ENCODE results near the gene C19orf47.

C19orf47 gene

GRCh38 chr19:40277356-40278059 is 70.7 kb downstream of the C19orf47 start:
- Histone ChIP-seq H3K4me1 (ENCODE audit: control insufficient read depth, low read depth, low read length) (no peaks in the 10 kb centered on the region), H3K27ac (ENCODE audit: low read length) (no peak overlapping the region), H3K9ac (ENCODE audit: low read length) (no peak overlapping the region), H3K36me3 (ENCODE audit: control insufficient read depth, low read depth, low read length) (peaks cover 2% of the 10 kb centered on the region), H3K9me3 (ENCODE audit: control insufficient read depth, low read depth, low read length) (no peaks in the 10 kb centered on the region), H3K4me3 (ENCODE audit: low read length) (no peak overlapping the region), H3K27me3 (ENCODE audit: control insufficient read depth, insufficient read depth, low read length) (no peaks in the 10 kb centered on the region)

DNA sequence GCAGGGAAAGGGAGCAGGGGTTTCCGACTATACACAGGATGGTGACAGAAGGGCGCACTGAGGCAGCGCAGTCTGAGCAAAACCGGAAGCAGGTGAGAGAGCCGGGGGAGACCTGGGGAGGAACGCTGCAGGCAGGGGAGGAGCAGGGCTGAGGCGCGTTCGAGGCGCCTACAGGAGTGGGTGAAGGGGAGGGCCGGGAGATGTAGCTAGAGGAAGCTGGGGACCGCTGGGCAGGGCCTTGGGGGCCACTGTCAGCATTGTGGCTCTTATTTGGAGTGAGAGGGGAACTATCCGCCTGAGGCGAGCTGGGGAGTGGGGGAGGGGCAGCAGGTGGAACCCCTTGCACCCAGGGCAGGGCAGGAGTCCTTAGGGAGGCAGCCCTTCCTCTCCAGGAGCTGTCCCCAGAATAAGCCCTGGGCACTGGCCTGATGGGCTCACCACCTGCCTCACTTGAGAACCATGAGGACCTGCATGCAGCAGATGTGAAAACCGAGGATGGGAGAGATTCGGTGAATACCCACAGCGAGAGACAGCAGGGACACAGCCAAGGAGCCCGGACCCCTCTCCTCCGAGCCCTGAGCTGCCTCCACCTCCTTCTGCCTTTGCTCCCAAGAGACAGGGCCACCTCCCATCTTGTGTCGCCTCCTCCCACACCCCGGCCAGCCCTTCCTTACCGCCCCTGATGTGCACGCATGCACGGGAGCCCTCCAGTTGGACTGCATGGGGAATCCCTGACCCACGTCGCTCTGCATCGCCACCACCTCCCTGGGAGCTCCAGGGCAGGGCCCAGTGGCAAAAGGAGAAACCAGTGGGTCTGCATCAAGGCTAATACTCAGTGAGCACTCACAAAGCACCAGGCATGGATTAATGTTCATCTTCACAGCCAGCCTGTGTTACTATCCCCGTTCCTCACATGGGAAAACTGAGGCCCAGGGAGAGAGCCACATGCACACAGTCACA is 73.3 kb downstream of the C19orf47 start:
- H3K27me3 ChIP-seq (ENCODE audit: control insufficient read depth, insufficient read depth, low read length): no peaks in the 10 kb centered on the region
- H3K4me3 ChIP-seq (ENCODE audit: low read length): no peak overlapping the region
- no peak overlapping the region for H3K9ac ChIP-seq (ENCODE audit: low read length)
- H3K4me1 ChIP-seq (ENCODE audit: control insufficient read depth, low read depth, low read length): no peaks in the 10 kb centered on the region
- no peak overlapping the region for H3K27ac ChIP-seq (ENCODE audit: low read length)
- peaks cover 5% of the 10 kb centered on the region for H3K36me3 ChIP-seq (ENCODE audit: control insufficient read depth, low read depth, low read length)
- H3K9me3 ChIP-seq (ENCODE audit: control insufficient read depth, low read depth, low read length): no peaks in the 10 kb centered on the region

GRCh38 chr19:40273469-40274360 is 74.5 kb downstream of the C19orf47 start:
- H3K36me3 ChIP-seq (ENCODE audit: control insufficient read depth, low read depth, low read length): peaks cover 5% of the 10 kb centered on the region
- H3K4me3 ChIP-seq (ENCODE audit: low read length): no peak overlapping the region
- H3K9ac ChIP-seq (ENCODE audit: low read length): no peak overlapping the region
- H3K27me3 ChIP-seq (ENCODE audit: control insufficient read depth, insufficient read depth, low read length): no peaks in the 10 kb centered on the region
- no peaks in the 10 kb centered on the region for H3K4me1 ChIP-seq (ENCODE audit: control insufficient read depth, low read depth, low read length)
- H3K9me3 ChIP-seq (ENCODE audit: control insufficient read depth, low read depth, low read length): no peaks in the 10 kb centered on the region
- no peak overlapping the region for H3K27ac ChIP-seq (ENCODE audit: low read length)

- Histone ChIP-seq H3K27me3 (ENCODE audit: control insufficient read depth, insufficient read depth, low read length) (no peaks in the 10 kb centered on the region), H3K36me3 (ENCODE audit: control insufficient read depth, low read depth, low read length) (peaks cover 5% of the 10 kb centered on the region), H3K27ac (ENCODE audit: low read length) (no peak overlapping the region), H3K4me3 (ENCODE audit: low read length) (no peak overlapping the region), H3K9ac (ENCODE audit: low read length) (no peak overlapping the region), H3K4me1 (ENCODE audit: control insufficient read depth, low read depth, low read length) (no peaks in the 10 kb centered on the region), H3K9me3 (ENCODE audit: control insufficient read depth, low read depth, low read length) (no peaks in the 10 kb centered on the region)
Measured at GRCh38 chr19:40272261-40272660, 75.9 kb downstream of the C19orf47 start.

DNA sequence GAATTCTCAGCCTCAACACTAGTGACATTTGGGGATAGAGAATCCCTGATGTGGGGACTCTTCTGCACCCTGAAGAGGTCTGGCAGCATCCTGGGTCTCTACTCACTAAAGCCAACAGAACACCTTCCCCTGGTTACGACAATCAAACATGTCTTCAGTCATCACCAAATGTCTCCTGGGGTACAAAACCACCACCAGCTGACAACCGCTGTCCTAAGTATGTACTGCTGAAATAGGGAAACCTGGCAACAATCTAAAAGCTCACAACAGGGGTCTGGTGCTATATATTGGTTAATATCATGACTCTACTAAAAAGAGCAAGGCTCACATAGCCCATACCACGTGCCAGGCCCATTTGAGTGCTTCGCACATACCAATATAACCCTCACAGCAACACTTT is 76.5 kb downstream of the C19orf47 start:
- peaks cover 5% of the 10 kb centered on the region for H3K36me3 ChIP-seq (ENCODE audit: control insufficient read depth, low read depth, low read length)
- no peaks in the 10 kb centered on the region for H3K4me1 ChIP-seq (ENCODE audit: control insufficient read depth, low read depth, low read length)
- no peak overlapping the region for H3K9ac ChIP-seq (ENCODE audit: low read length)
- H3K4me3 ChIP-seq (ENCODE audit: low read length): no peak overlapping the region
- H3K27ac ChIP-seq (ENCODE audit: low read length): no peak overlapping the region
- no peaks in the 10 kb centered on the region for H3K9me3 ChIP-seq (ENCODE audit: control insufficient read depth, low read depth, low read length)
- H3K27me3 ChIP-seq (ENCODE audit: control insufficient read depth, insufficient read depth, low read length): no peaks in the 10 kb centered on the region

- H3K9me3 ChIP-seq (ENCODE audit: control insufficient read depth, low read depth, low read length): no peaks in the 10 kb centered on the region
- H3K4me1 ChIP-seq (ENCODE audit: control insufficient read depth, low read depth, low read length): no peaks in the 10 kb centered on the region
- no peaks in the 10 kb centered on the region for H3K27me3 ChIP-seq (ENCODE audit: control insufficient read depth, insufficient read depth, low read length)
- H3K27ac ChIP-seq (ENCODE audit: low read length): no peak overlapping the region
- no peak overlapping the region for H3K9ac ChIP-seq (ENCODE audit: low read length)
- H3K36me3 ChIP-seq (ENCODE audit: control insufficient read depth, low read depth, low read length): peaks cover 5% of the 10 kb centered on the region
- H3K4me3 ChIP-seq (ENCODE audit: low read length): no peak overlapping the region
Measured at GRCh38 chr19:40270362-40271089, 77.7 kb downstream of the C19orf47 start.
